ENCODE results near the gene C2orf72. TPM values are rescaled to one million over a fixed set of nuclear protein-coding genes. Genes with fewer than 3 reads are reported as not detected.

Gene C2orf72
- total and polyA plus RNA-seq, 2 of the 4 experiments (the other 2 are of a cell fraction), result 0.09 to 0.18 TPM

- TF ChIP-seq NFE2L2 (IDR thresholded peaks at IDR 0.05; ENCODE audit: low read depth, low read length), result no peak
Measured at GRCh38 chr2:231038483-231039293, 1.4 kb downstream of the C2orf72 start (continued).

- H3K56ac ChIP-seq (ENCODE audit: extremely low read depth, insufficient read depth, low read length), result no peak overlapping the region
- H2BK120ac ChIP-seq (ENCODE audit: low read depth, low read length), result no peak overlapping the region
- no peak overlapping the region for H3K4me2 ChIP-seq (ENCODE audit: low read depth, low read length)
- H4K5ac ChIP-seq (ENCODE audit: low read depth, low read length), result no peak overlapping the region
- H4K20me1 ChIP-seq (ENCODE audit: insufficient read depth, low read length), result no peaks in the 10 kb centered on the region
- DNase-seq (no peak), ATAC-seq (ENCODE audit: low read depth) (no peak)
- H3K14ac ChIP-seq (replicated peaks; ENCODE audit: low read depth, low read length), result no peak overlapping the region
- H3K9me1 ChIP-seq (ENCODE audit: insufficient read depth, low read length), result no peaks in the 10 kb centered on the region; the same call in 1 of the 2 replicates
- no peak overlapping the region for H3K27ac ChIP-seq (ENCODE audit: insufficient read depth, low read length)
- no peak overlapping the region for H2AK5ac ChIP-seq (ENCODE audit: low read depth, low read length)
- ChIA-PET CTCF (no interaction called here), POLR2A (ENCODE audit: unreplicated experiment) (no interaction called here)
- H3K36me3 ChIP-seq (ENCODE audit: control insufficient read depth, insufficient read depth, low read length), result no peaks in the 10 kb centered on the region
- no peak overlapping the region for H4K8ac ChIP-seq (ENCODE audit: low read depth in 2 of 2, low read length in 2 of 2)
- no peak overlapping the region for H2BK5ac ChIP-seq (ENCODE audit: low read depth, low read length, poor library complexity, severe bottlenecking)
- no peak overlapping the region for H3K18ac ChIP-seq (ENCODE audit: low read depth, low read length)
- H3K4me3 ChIP-seq (ENCODE audit: insufficient read depth, low read depth, low read length), result no peak overlapping the region
- no peak overlapping the region for H4K91ac ChIP-seq (ENCODE audit: insufficient read depth, low read depth, low read length)
- in situ Hi-C loops (cut with MboI; ENCODE audit: low sequenced_read_pairs) (no loop called here), dilution Hi-C loops (cut with HindIII; ENCODE audit: low sequenced_read_pairs, unreplicated experiment) (no loop called here), intact Hi-C loops (cut with micrococcal nuclease) (no loop called here)
- whole genome bisulfite sequencing, 2 experiments (ENCODE audit: extremely low coverage in 2 of 2, insufficient read length in 1 of 2), result no CpG with 5 or more reads among the region's 6 CpGs
- H3K4ac ChIP-seq (ENCODE audit: low read depth, low read length), result no peak overlapping the region
- H3K9me3 ChIP-seq (ENCODE audit: control insufficient read depth, insufficient read depth, low read length), result peaks cover 3% of the 10 kb centered on the region; the same call in 1 of the 2 replicates
- H2BK15ac ChIP-seq (ENCODE audit: low read depth, low read length), result no peak overlapping the region
- no peak overlapping the region for H3K23ac ChIP-seq (ENCODE audit: low read depth, low read length)
- no peaks in the 10 kb centered on the region for H3K4me1 ChIP-seq (ENCODE audit: control insufficient read depth, insufficient read depth, low read length)
- no peak overlapping the region for H2BK20ac ChIP-seq (ENCODE audit: low read depth, low read length)
- peaks cover 71% of the 10 kb centered on the region for H3K27me3 ChIP-seq (ENCODE audit: control insufficient read depth, insufficient read depth, low read length)
- BruUV-seq (replicated peaks), result no TSS peak
- TF ChIP-seq BHLHE40 (IDR thresholded peaks at IDR 0.05; ENCODE audit: low read depth, low read length) (no peak), RAD21 (IDR thresholded peaks at IDR 0.05; ENCODE audit: low read length) (no peak)
- H2AFZ ChIP-seq (replicated peaks; ENCODE audit: low read length, poor library complexity), result no peak overlapping the region
- no peaks in the 10 kb centered on the region for H3K79me1 ChIP-seq (ENCODE audit: low read depth in 1 of 2, low read length in 2 of 2)
- H3K9ac ChIP-seq (ENCODE audit: low read depth, low read length), result no peak overlapping the region
- no peak overlapping the region for H2AK9ac ChIP-seq (replicated peaks; ENCODE audit: low read depth, low read length, poor library complexity)
Measured at GRCh38 chr2:231039294-231039664, 2.0 kb downstream of the C2orf72 start.

Data from IMR-90 (cell line).